ENCODE measurements around the gene ZRANB3.

ZRANB3 gene

GRCh38 chr2:135512099-135512498 lies 18.9 kb downstream of the ZRANB3 start:
- ChIA-PET POLR2A (no interaction called here), CTCF (no interaction called here)
- Histone ChIP-seq H3K27ac (ENCODE audit: extremely low read depth, low read depth, low read length) (no peak overlapping the region), H3K4me3 (ENCODE audit: low read depth, low read length) (no peak overlapping the region), H3K36me3 (ENCODE audit: control insufficient read depth in 2 of 2, insufficient read depth in 1 of 2, low read length in 2 of 2) (peaks cover 0 to 8% of the 10 kb centered on the region in 2 experiments; a peak in 1 of 3 replicates), H3K9me3 (ENCODE audit: control insufficient read depth, insufficient read depth, low read depth, low read length) (no peaks in the 10 kb centered on the region), H3K4me1 (ENCODE audit: control insufficient read depth, insufficient read depth, low read length) (no peaks in the 10 kb centered on the region)
- TF ChIP-seq RBAK (tag by site-specific recombination; IDR thresholded peaks at IDR 0.05) (no peak), SP7 (tag by site-specific recombination; IDR thresholded peaks at IDR 0.05) (no peak), ZNF426 (tag by site-specific recombination; IDR thresholded peaks at IDR 0.05) (no peak), TSHZ1 (tag by site-specific recombination; IDR thresholded peaks at IDR 0.05; ENCODE audit: borderline replicate concordance) (no peak), ZNF626 (tag by site-specific recombination; IDR thresholded peaks at IDR 0.05) (no peak), ZSCAN23 (tag by site-specific recombination; IDR thresholded peaks at IDR 0.05) (no peak), ZNF561 (tag by site-specific recombination; IDR thresholded peaks at IDR 0.05; ENCODE audit: borderline replicate concordance) (no peak), GLIS2 (tag by site-specific recombination; IDR thresholded peaks at IDR 0.05) (no peak), FEZF1 (tag by site-specific recombination; IDR thresholded peaks at IDR 0.05) (no peak), GLI4 (tag by site-specific recombination; IDR thresholded peaks at IDR 0.05) (no peak), ZNF449 (tag by site-specific recombination; IDR thresholded peaks at IDR 0.05) (no peak), CTCF (tag by site-specific recombination; IDR thresholded peaks at IDR 0.05) (no peak), PBX3 (CRISPR knock-in tag; IDR thresholded peaks at IDR 0.05) (no peak), ZNF530 (tag by site-specific recombination; IDR thresholded peaks at IDR 0.05; ENCODE audit: low read depth) (no peak)
- TF ChIP-seq, protein P1, sequence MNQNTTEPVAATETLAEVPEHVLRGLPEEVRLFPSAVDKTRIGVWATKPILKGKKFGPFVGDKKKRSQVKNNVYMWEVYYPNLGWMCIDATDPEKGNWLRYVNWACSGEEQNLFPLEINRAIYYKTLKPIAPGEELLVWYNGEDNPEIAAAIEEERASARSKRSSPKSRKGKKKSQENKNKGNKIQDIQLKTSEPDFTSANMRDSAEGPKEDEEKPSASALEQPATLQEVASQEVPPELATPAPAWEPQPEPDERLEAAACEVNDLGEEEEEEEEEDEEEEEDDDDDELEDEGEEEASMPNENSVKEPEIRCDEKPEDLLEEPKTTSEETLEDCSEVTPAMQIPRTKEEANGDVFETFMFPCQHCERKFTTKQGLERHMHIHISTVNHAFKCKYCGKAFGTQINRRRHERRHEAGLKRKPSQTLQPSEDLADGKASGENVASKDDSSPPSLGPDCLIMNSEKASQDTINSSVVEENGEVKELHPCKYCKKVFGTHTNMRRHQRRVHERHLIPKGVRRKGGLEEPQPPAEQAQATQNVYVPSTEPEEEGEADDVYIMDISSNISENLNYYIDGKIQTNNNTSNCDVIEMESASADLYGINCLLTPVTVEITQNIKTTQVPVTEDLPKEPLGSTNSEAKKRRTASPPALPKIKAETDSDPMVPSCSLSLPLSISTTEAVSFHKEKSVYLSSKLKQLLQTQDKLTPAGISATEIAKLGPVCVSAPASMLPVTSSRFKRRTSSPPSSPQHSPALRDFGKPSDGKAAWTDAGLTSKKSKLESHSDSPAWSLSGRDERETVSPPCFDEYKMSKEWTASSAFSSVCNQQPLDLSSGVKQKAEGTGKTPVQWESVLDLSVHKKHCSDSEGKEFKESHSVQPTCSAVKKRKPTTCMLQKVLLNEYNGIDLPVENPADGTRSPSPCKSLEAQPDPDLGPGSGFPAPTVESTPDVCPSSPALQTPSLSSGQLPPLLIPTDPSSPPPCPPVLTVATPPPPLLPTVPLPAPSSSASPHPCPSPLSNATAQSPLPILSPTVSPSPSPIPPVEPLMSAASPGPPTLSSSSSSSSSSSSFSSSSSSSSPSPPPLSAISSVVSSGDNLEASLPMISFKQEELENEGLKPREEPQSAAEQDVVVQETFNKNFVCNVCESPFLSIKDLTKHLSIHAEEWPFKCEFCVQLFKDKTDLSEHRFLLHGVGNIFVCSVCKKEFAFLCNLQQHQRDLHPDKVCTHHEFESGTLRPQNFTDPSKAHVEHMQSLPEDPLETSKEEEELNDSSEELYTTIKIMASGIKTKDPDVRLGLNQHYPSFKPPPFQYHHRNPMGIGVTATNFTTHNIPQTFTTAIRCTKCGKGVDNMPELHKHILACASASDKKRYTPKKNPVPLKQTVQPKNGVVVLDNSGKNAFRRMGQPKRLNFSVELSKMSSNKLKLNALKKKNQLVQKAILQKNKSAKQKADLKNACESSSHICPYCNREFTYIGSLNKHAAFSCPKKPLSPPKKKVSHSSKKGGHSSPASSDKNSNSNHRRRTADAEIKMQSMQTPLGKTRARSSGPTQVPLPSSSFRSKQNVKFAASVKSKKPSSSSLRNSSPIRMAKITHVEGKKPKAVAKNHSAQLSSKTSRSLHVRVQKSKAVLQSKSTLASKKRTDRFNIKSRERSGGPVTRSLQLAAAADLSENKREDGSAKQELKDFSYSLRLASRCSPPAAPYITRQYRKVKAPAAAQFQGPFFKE (tag by site-specific recombination; IDR thresholded peaks at IDR 0.05; ENCODE audit: borderline replicate concordance): no peak
